NCI-H446 (cell line): ENCODE results near the gene STARD7.

Experiments
- DNase-seq, 2 experiments: peaks; one replicate each; lab custom pipeline; 2025; lab: John Stamatoyannopoulos, UW

STARD7 gene

DNA sequence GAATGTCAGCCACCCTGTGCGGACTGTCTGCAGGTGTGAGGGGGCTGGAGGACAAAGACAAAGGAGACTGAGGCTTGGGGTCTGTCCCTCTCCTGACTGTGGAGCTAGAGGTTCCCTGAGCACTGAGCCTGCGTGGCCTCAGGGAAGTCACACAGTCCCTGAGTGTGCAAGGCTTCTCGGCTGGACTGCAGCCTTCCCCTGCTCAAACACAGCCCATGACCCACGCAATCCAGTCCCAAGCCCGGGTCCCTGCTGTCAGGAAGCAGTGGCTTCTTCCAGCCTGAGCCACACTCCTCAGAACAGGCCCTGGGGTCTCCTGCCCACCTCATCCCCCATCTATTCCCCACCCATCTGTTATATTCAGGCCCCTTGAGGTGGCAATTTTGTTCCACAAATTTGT is 73.0 kb downstream of the STARD7 start:
- no peak for DNase-seq

- no peak for DNase-seq
These were observed 73.5 kb downstream of the STARD7 start for GRCh38 chr2:96135171-96135570.
